Fibroblast of lung (primary cell): Measurements from ENCODE around the gene SLC4A5.

ENCODE experiments used
- CTCF ChIP-seq, 2 donors: IDR thresholded peaks in 1 of 2; conservative IDR thresholded peaks in 1 of 2; 1 replicate in 1 of 2; 2 replicates in 1 of 2; pipeline ENCODE4 v1.5.1; 2011 to 2012; ENCODE audit warnings: low read length in 2 of 2, control low read depth in 1 of 2, inconsistent platforms in 1 of 2, low read depth in 1 of 2, mild to moderate bottlenecking in 1 of 2
- EZH2 ChIP-seq: IDR thresholded peaks from 2 replicates; pipeline ENCODE4 v1.5.1; 2012; ENCODE audit warnings: low read length, control low read depth, mild to moderate bottlenecking; ENCODE audit errors: missing control alignments

DNA sequence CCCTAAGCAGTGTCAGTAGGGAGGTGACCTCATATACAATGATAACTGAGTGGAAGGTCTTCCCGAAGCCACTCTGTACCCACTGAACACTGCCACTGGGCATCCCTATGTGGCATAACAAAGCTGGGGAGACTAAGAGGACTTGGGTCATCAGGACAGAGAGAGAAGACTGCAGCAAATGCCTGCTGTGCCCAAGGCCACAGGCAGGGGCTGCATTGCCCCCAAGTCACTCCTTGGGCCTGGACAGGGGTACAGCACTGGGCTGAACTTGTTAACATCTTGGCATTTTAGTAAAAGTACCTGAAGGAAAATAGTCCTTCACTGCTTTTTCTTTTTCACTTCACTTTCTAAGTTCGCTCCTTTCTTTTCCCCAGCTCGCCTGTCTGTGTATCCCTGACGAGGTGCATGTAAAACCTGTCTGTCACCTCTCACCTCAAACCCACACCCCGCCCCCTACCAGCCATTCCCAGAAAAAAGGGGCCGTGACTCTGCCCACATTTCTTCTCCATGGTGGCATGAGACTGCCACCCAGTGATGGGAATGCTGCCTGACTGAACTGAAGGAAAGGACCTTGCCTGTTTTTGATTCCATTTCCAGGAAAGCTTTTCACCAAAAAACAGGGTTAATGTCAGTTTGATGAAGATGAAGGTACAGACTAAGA is 81.9 kb downstream of the SLC4A5 start:
- peak; percentile 57 to 58 for TF ChIP-seq CTCF (conservative IDR thresholded peaks at IDR 0.05 in 1 of 2, IDR thresholded peaks at IDR 0.05 in 1 of 2; ENCODE audit: low read depth in 1 of 2, low read length in 2 of 2)
- no peak for TF ChIP-seq EZH2
